Glomerular visceral epithelial cell (primary cell): Measurements from ENCODE around the gene CTRB1.

ENCODE experiments used
- DNase-seq: peaks from one replicate; pipeline ENCODE4 v3.0.0-alpha.2; 2016; ENCODE audit errors: extremely low spot score

CTRB1 gene

GRCh38 chr16:75225678-75226515 lies 7.1 kb downstream of the CTRB1 start:
- DNase-seq: no peak

GRCh38 chr16:75226550-75227360 lies 8.0 kb downstream of the CTRB1 start:
- DNase-seq: no peak

GRCh38 chr16:75227361-75228142 lies 8.8 kb downstream of the CTRB1 start:
- no peak for DNase-seq

- no peak for DNase-seq
Measured at GRCh38 chr16:75228143-75228976, 9.6 kb downstream of the CTRB1 start.

GRCh38 chr16:75229172-75230031 lies 10.6 kb downstream of the CTRB1 start:
- DNase-seq: no peak

GRCh38 chr16:75230471-75231110 lies 11.8 kb downstream of the CTRB1 start:
- no peak for DNase-seq

- DNase-seq: no peak
Measured at GRCh38 chr16:75231570-75231969, 12.8 kb downstream of the CTRB1 start.

- no peak for DNase-seq
Measured at GRCh38 chr16:75233611-75233938, 14.8 kb downstream of the CTRB1 start.

- DNase-seq: no peak
Measured at GRCh38 chr16:75234856-75235696, 16.3 kb downstream of the CTRB1 start.

- no peak for DNase-seq
Measured at GRCh38 chr16:75235721-75236193, 17.0 kb downstream of the CTRB1 start.

- no peak for DNase-seq
Measured at GRCh38 chr16:75236232-75236631, 17.4 kb downstream of the CTRB1 start.

GRCh38 chr16:75236736-75237397 lies 18.1 kb downstream of the CTRB1 start:
- no peak for DNase-seq

- DNase-seq: no peak
Measured at GRCh38 chr16:75237398-75238131, 18.8 kb downstream of the CTRB1 start.

- DNase-seq: peak; percentile 72
Measured at GRCh38 chr16:75238132-75238852, 19.5 kb downstream of the CTRB1 start.

GRCh38 chr16:75238853-75239541 lies 20.2 kb downstream of the CTRB1 start:
- no peak for DNase-seq

- no peak for DNase-seq
Measured at GRCh38 chr16:75239542-75240122, 20.8 kb downstream of the CTRB1 start.
